RPMI8226 (cell line): ENCODE measurements around the gene CD320.
A peak's percentile ranks its signal among the peaks of the same experiment; 100 is the strongest.
"Not testable (repeated sequence)": the region's sequence is repeated elsewhere in the genome, so short reads cannot be mapped to it uniquely, and the experiment has no call there.

ENCODE experiments used
- DNase-seq: peaks from one replicate; pipeline ENCODE4 v3.0.0-alpha.2; 2015

Gene CD320

DNA sequence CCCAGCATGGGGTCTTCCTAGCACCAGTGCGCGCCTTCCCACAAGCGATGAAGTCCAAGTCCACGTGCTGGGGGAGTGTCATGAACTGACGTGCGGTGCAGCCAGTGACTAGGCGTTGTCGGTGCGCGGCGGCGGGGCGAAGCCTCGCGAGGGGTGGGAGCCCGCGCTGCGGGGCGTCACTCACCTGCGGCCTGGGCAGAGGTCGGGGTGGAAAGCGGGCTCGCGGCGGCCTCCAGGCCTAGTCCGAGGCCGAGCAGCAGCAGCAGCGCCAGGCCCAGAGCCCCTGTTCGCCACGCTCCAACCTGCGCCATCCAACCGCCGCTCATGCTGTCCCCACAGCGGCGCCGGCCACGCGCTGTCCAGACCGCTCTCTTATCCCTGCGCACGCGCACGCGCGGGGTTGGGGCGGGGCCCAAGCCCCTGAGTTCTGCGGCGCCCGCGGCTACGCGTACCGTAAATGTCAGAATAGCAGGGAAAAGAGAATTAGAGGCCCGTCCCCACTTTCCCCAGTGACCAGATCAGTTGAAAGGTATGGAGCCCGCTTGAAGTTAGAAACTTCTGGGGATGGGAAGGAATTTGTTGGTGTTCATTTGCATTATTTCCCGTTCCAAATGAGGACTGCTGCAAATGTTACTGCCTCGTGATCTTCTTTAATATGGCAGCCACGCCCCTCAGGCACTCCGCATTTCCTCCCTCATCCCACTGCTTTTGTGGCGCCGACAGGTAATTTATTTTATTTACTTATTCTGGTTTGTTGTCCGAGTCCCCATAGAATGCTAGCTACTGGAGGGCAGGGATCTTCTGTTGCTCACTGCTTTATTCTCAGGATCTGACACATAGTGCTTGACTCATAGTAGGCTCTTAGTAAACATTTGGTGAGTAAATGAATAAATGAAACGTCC lies at the start of gene CD320:
Gene CD320, minus strand, starts transcription at position 394 of the 902 bp plus-strand sequence. Its CDS starts 68 bp downstream, at position 326.
- DNase-seq, result peak; percentile 96

- DNase-seq, result no peak
Observed at GRCh38 chr19:8357007-8357521, 48.9 kb upstream of the CD320 start.

DNA sequence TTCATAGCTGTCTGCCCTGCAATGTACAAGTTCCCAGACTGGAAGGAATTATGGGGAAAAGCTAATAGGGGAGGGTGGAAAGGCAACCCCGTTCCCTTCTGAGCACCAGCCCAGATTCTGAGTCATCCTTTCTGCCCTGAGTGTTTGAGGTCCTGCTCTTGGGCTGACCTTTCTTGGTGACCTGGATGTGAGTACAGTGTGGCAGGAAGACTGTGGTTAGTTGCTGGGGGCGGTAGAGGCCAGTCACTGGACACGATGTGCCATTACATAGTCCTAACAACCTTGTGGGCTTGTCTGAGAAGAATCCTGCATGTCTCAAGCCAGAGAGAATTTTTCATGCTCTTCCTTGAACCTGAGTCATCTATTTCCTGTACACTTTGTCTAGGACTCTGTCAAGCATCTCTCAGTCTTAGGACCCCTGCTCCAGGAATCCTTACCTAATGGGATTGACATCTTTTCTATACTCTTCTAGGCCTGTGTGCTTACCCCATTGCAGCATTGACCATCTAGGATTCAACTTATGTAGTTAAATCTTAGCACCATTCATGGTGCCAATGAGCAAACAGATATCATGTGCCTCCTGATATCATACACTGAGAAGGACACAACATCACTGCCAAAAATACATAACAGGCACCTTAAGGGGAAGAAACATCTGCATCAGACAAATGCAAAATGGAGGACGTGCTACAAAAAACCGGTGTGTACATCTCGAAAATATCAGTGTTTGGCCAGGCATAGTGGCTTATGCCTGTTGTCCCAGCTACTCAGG lies 47.7 kb upstream of the CD320 start:
- peak; percentile 37 for DNase-seq

DNA sequence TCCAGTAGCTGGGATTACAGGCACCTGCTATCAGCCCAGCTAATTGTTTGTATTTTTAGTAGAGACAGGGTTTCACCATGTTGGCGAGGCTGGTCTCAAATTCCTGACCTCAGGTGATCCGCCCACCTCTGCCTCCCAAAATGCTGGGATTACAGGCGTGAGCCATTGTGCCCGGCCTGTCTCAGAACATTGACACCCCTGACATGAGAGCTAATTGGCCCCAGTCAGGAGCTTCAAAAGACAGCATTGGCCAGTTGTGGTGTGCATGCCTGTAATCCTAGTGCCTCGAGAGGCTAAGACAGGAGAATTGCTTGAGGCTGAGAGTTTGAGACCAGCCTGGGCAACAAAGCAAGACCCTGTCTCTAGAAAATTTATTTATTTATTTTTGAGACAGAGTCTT lies 44.7 kb upstream of the CD320 start:
- not testable (repeated sequence) for DNase-seq

DNA sequence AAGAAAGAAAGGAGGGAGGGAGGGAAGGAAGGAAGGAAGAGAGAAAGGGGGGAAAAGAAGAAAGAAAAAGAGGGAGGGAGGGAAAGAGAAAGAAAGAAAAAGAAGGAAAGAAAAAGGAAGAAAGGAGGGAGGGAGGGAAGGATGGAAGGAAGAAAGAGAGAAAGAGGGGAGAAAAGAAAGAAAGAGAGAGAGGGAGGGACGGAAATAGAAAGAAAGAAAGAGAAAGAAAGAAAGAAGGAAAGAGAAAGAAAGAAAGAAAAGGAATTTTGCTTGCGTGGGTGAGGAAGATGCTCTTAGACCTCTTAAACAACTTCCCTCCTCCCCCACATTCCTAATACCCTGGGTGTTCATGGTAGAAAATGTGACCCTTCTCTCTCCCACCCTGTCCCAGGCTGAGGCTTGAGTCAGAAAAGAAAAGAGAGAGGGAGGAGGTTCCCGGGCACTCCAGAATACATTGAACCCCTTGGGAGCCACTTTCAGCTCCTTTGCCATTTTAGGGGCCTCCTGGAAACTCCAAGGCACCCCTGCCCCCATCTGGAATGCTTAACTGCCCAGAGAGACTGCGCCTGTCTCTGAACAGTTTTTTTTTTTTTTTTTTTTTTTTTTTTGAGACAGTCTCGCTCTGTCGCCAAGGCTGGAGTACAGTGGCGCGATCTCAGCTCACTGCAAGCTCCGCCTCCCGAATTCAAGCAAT lies 44.1 kb upstream of the CD320 start:
- DNase-seq, result no peak

- DNase-seq, result not testable (repeated sequence)
Observed at GRCh38 chr19:8349629-8350372, 41.6 kb upstream of the CD320 start.

DNA sequence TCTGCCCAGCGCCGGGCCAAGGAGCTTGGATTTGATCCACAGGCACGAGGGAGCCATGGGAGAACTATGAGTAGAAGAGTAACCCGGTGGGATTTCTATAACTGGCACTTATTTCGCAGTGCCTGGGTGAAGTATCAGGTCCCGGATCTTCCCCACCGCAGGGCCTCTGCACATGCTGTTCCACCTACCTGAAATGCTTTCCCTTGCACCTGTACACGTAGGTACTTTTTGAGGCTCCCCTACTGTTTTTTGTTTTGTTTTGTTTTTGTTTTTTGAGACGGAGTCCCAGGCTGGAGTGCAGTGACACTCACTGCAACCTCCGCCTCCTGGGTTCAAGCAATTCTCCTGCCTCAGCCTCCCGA lies 35.3 kb upstream of the CD320 start:
- no peak for DNase-seq

GRCh38 chr19:8342684-8343482 lies 34.7 kb upstream of the CD320 start, which contains the start of gene KANK3:
Gene KANK3, minus strand, starts transcription at chr19:8343262. Its CDS starts 5,434 bp downstream, at chr19:8337828.
- DNase-seq, result peak; percentile 95

DNA sequence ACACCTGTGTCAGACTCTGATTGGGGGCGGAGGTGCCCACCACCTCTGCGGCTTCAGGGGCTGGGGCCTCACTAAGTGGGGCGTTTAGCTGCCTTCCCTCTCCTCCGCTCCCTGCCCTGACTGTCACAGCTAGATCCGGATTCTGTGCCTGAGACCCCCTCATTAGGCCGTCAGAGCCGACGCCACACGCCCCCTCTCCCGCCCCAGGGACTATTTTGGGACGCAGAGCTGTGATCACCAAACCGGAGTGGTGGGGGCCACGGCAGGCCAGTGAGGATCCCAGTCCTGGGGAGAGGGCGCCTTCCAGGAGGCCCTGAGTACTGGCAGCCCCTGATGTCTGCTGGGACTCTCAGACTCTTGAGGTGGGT lies 34.1 kb upstream of the CD320 start:
- DNase-seq, result no peak

DNA sequence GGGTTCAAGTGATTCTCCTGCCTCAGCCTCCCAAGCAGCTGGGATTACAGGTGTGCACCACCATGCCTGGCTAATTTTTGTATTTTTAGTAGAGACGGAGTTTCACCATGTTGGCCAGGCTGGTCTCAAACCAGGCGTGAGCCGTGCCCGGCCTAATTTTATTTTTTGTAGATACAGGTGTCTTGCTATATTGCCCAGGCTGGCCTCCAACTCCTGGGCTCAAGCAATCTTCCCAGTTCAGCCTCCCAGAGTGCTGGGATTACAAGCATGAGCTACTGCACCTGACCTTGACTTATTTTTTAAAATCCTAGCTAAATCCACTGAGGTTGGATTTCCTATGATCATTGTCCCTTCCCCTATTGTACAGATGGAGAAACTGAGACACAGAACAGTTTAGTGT lies 33.3 kb upstream of the CD320 start:
- DNase-seq, result not testable (repeated sequence)

DNA sequence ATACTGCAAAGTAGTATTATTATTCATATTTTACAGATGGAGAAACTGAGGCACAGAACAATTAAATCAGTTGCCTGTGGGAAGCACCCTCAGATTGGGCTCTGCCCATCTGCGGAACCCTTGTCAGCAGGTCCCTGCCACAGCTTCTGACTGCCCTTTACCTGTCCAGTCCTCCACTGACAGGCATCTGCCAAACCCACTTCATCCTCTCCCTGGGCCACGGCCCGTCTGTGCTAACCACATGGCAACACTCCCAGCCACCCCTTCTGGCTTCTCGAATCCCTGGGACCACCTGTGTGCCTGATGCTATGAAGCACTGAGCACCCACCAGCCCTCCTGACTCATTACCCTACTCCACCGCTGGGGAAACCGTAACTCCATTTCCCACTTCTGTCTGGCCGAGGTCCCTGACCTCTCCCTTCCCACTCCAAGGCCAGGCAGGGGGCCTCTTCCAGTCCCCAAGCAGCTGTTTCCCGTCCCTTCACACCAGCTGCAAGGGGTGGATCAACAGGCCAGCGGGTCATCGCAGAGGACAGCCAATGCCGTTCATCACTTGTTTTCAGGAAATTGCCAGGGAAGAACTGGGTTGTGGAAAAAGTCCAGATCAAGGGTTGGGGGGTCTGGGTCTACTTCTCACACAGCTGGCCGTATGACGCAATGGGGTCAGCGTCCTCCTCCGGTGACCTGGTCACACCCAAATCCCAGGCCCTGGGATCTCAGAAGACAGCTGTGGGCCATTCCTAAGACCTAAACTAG lies 32.4 kb upstream of the CD320 start:
- no peak for DNase-seq

- no peak for DNase-seq
Observed at GRCh38 chr19:8338835-8339234, 30.7 kb upstream of the CD320 start.

GRCh38 chr19:8337728-8338127 lies 29.6 kb upstream of the CD320 start:
- no peak for DNase-seq

DNA sequence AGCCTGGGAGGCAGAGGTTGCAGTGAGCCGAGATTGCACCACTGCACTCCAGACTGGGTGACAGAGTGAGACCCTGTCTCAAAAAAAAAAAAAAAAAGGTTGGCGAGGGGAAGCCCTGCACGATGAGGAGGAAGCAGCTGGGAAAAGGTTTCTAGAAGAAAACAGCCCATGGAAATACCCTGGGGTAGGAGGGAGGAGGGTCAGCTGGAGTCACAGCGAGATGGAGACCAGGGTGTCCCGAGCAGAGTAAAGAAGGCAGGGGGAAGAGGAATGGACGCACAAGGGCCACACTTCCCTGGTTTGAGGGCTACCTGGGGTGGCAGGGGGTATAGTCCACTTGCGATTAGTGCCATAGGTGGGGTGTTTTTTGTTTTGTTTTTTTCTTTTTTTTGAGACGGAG lies 28.5 kb upstream of the CD320 start:
- DNase-seq, result no peak

DNA sequence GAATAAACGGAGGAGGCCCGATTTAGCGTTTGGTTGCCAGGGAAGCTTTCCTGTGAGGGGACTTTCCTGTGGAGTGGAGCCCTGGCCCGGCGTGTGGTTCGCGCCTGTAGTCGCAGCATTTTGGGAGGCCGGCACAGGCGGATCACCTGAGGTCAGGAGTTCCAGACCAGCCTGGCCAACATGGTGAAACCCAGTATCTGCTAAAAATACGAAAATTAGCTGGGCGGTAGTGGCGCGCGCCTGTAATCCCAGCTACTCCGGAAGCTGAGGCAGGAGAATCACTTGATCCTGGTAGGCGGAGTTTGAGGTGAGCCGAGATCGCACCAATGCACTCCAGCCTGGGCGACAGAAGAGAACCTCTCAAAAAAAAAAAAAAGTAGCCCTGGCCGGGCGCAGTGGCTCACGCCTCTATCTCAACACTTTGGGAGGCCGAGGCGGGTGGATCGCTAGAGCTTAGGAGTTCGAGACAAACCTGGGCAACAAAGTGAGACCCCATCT lies 28.0 kb upstream of the CD320 start:
- peak; percentile 75 for DNase-seq

DNA sequence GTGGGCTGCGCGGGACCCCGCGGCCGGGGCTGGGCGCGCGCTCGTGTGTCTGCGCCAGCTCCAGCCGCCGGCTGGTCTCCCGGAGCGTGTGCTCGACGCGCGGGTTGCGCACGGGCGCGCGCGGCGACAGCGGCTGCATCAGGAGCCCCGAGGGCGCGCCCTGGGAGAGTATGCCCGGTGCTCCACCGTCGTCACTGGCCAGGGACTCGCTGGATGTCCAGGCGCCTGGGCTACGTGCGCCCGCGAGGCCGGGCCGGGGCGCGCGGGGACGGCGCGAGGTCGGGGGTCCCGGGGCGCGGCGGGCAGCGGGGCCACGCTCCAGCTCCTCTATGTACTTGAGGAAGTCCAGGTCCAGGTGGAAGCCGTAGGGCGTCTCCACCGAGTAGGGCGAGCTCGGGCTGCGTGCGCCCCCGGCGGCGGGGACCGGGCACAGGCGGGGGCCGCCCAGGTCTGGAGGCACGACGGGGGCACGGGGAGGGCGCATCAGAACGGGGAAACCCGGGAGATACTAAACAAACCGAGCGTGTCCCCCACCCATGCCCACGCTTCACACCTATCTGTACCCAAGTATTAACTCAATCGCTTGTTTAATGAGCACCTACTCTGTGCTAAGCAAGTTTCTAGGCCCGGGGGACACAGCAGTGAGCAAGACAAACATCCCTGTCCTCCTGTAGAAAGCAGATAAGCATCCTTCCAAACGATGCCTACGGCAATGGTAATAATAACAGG lies 27.3 kb upstream of the CD320 start:
- peak; percentile 78 for DNase-seq

DNA sequence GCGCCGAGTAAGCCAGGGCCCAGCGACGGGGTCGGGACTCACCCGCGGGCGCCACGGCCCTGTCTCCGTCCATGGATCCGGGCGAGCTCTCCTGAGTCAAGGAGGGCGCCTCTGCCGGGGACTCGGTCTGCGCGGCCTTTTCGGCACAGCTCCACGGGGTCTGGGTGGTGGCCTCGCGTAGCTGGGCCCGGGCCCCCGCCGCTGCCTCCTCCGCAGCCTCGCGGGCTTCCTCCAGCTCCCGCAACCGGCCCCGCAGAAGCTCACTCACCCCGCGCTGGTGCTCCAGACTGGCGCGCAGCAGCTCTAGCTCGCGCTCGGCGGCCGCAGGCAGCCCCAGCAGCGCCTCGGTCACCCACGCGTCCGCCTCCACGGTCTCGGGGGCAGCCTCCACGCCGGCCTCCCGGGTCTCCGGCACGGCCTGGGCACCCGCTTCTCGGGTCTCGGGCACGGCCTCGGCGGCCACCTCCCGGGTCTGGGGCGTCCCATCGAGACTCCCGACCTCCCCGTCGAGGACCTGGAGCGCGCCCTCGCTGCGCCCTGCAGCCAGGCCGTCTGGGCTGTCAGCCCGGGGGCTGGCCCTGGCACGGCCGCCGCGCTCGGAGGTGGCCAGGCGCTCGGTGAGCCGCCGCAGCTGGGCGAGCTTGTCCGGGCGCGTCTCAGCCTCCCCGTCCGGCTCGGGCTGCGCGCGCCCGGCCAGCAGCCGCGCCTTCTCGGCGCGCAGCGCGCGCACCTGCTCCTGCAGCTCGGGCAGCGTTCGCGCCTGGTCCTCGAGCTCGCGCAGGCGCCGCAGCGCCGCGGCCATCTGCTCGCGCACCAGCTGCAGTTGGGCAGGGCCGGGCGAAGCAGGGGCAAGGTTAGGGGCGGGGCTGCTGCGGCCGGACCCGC lies 26.5 kb upstream of the CD320 start:
- peak; percentile 92 for DNase-seq

DNA sequence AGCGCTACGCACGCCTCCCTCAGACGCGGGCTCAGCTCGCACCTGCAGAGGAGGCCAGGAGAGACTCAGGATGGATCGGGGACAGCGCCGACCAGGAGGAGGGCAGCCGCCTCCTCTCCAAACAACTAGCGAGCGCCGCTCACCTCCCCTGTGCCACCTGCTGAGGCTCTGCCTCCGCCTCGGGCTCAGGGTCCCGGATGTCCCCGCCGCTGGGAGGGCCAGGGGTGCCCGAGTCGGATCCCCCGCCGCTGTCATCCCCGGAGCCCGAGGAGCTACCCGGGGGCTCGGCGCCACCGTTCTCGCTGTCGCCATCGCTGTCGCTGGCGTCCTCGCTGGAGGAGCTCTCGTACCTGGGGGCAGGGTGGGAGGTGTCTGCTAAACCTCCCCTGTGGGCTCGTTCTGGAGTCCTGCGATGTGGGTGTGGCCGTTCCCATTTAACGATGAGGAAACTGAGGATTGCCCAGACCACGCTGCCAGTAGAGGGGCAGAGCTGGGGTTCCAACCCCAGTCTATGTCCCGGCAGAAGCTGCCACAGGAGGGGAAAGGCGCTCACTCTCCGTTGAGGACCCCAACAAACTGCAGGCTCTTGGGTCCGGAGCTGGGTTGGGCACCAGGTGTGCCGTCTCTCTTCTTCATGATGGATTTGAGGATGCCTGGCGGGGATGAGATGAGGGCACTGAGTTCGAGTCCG lies 25.8 kb upstream of the CD320 start:
- DNase-seq, result no peak
